WI38 (cell line): ENCODE data around the gene NBAS.

Source experiments
- H3K4me3 ChIP-seq: 2 replicates; pipeline ENCODE4 v1.5.1; 2011; ENCODE audit warnings: low read depth, mild to moderate bottlenecking, control low read depth, low read length
- CTCF ChIP-seq: IDR thresholded peaks from 2 replicates; pipeline ENCODE4 v1.5.1; 2012; ENCODE audit warnings: low read depth, mild to moderate bottlenecking, control low read depth, low read length

NBAS gene

GRCh38 chr2:15596350-15596749 is 35.2 kb upstream of the NBAS start:
- no peak for TF ChIP-seq CTCF
- H3K4me3 ChIP-seq: no peak overlapping the region

GRCh38 chr2:15595936-15596335 is 34.8 kb upstream of the NBAS start:
- TF ChIP-seq CTCF: no peak
- no peak overlapping the region for H3K4me3 ChIP-seq

GRCh38 chr2:15595342-15595905 is 34.3 kb upstream of the NBAS start:
- TF ChIP-seq CTCF: no peak
- no peak overlapping the region for H3K4me3 ChIP-seq

- no peak for TF ChIP-seq CTCF
- H3K4me3 ChIP-seq: no peak overlapping the region
Observed at GRCh38 chr2:15594291-15595256, 33.4 kb upstream of the NBAS start.

- H3K4me3 ChIP-seq: peak overlapping the region; percentile 67; the same call in 1 of the 2 replicates
- no peak for TF ChIP-seq CTCF
Observed at GRCh38 chr2:15593327-15593705, 32.2 kb upstream of the NBAS start.

- peak within 1 kb of the TSS; percentile 67 for H3K4me3 ChIP-seq
- TF ChIP-seq CTCF: no peak
Observed at GRCh38 chr2:15591692-15592463, 30.7 kb upstream of the NBAS start, which contains the start of gene DDX1. TSS of gene DDX1 (plus strand) at chr2:15591868. CDS start at chr2:15591934, 66 bp downstream.
